NCI-H1092 treated with DMSO at 0.1 percent for 48 hours (cell line): ENCODE results near the gene DRAP1.
"Not testable (repeated sequence)": the region's sequence is repeated elsewhere in the genome, so short reads cannot be mapped to it uniquely, and the experiment has no call there.

Source experiments
- DNase-seq: peaks from one replicate; lab custom pipeline; 2025; lab: John Stamatoyannopoulos, UW

The DRAP1 gene

GRCh38 chr11:65931773-65932557, 12.7 kb downstream of the DRAP1 start:
- no peak for DNase-seq

DNA sequence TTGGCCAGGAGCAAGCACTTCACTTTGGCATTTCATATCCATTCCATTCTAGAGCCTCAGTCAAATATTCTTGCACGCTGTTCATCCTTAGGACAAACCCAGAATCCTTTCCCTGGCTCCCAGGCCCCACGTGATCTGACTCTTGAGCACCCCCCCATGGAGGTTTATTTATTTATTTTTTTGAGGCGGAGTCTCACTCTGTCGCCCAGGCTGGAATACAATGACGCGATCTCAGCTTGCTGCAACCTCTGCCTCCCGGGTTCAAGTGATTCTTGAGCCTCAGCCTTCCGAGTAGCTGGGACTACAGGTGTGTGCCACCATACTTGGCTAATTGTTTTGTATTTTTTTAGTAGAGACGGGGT, 13.3 kb downstream of the DRAP1 start:
- no peak for DNase-seq

GRCh38 chr11:65934014-65934413, 14.8 kb downstream of the DRAP1 start:
- DNase-seq, result no peak

- no peak for DNase-seq
These were observed 18.5 kb downstream of the DRAP1 start for GRCh38 chr11:65937766-65938165.

- no peak for DNase-seq
These were observed 22.6 kb downstream of the DRAP1 start for GRCh38 chr11:65941720-65942310.

DNA sequence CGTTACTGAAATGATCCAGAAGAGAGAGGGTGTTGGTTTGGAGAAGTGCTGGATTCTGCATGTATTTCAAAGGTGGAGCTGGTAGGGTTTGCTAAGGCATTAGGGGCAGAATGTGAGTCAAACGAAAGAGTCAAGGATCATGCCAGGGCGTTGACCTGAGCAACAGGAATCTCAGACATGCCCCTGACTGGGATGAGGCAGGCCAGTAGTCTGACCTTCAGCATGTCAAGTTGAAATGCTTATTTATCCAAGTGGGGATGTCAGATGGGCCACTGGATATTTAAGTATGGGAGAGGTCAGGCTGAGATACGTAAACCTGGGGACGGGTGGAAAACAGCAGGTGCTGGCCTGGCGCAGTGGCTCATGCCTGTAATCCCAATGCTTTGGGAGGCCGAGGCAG, 23.3 kb downstream of the DRAP1 start:
- no peak for DNase-seq

DNA sequence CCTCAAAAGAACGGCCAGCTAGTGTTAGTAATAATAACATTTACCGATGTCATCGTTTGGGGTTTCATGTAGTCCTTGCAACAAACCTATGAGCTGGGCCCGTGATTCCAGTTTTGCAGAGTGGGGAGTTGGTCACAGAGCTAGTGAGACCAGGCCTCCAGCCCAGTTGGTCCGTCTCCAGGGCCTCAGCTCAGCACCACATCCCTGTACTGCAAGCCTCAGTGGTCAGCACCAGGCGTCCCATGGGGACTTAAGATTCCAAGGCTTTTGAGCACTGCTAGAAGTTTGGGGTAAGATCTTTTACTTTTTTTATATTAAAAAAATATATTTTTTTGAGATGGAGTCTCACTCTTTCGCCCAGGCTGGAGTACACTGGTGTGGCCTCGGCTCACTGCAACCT, 25.0 kb downstream of the DRAP1 start:
- no peak for DNase-seq

DNA sequence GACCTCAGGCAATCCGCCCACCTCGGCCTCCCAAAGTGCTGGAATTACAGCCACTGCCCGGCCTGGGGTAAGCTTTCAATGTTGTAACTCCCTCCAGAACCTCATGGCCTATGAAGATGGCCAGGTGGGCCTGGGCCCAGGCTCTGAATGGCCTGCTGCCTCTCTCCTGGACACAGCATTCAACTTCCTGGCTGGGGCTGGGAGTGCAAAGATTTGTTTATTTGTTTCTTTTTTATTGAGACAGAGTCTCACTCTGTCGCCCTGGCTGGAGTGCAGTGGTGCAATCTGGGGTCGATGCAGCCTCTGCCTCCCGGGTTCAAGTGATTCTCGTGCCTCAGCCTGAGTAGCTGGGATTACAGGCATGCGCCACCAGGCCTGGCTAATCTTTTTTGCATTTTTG, 25.5 kb downstream of the DRAP1 start:
- DNase-seq, result no peak

- no peak for DNase-seq
These were observed 26.2 kb downstream of the DRAP1 start, which contains the start of gene TSGA10IP for GRCh38 chr11:65945430-65945911. Gene TSGA10IP (plus strand): TSS chr11:65945480. CDS start chr11:65945676, 196 bp downstream.

DNA sequence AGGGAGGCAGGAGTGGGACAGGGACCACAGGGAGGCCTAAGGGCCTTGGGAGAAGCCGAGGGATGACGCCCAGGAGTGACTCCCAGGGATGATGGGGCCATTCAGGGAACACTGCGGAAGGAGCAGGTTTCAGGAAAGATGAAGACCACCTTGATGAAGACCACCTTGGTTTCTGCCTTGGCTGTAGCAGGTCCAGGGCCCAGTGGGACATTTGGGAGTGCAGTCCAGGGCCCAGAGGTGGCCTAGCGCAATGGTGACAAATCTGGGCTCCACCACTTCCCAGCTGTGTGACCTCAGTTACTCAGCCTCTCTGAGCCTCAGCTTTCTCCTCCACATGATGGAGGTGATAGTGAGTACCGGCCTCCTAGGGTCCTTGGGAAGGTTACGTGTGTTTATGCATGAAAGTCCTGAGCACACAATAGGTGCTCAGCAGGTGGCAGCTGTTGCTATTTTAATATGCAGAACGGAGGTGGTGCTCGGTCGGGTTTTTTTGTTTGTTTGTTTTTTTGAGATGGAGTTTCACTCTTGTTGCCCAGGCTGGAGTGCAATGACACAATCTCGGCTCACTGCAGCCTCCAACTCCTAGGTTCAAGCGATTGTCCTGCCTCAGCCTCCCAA, 26.8 kb downstream of the DRAP1 start:
- no peak for DNase-seq

- no peak for DNase-seq
These were observed 27.4 kb downstream of the DRAP1 start for GRCh38 chr11:65946655-65947054.

DNA sequence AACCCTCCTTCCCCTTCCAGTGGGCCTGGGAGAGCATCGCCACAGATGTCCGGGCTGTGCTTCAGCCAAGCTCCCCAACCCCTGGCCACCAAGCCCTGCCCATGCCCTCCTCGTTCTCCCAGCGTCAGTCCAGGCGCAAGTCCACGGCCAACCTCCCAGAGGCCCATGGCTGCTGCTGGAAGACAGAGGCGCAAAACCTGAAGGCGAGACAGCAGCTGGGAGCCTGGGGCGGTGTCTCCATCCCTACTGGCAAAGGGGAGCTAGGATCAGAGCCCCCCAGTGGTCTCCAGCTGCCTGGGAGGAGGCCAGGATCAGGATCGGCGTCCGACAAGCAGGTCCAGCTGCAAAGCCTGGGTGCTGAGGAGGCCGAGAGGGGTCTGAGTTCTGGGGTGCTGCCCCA, 27.9 kb downstream of the DRAP1 start:
- DNase-seq, result no peak

DNA sequence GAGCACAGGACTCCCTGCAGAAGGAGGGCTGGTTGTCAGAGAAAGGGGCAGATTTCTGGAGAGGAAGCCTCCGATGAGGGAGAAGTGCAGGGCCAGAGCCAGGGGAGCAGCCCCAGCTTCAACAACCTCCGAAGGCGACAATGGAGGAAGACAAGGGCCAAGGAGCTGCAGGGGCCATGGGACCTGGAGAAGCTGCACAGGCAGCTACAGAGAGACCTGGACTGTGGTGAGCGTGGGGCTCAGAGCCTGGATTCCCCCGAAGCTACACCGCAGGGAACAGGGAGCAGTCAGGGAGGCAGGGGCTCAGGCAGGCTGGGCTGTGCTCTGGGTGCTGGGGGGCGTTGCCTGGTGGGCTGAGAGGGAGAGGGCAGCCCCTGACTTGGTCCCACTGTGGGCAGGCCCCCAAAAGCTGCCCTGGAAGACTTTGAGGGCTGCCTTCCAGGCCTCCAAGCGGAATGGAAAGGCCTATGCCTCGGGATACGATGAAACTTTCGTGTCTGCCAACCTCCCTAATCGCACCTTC, 28.4 kb downstream of the DRAP1 start:
- no peak for DNase-seq

DNA sequence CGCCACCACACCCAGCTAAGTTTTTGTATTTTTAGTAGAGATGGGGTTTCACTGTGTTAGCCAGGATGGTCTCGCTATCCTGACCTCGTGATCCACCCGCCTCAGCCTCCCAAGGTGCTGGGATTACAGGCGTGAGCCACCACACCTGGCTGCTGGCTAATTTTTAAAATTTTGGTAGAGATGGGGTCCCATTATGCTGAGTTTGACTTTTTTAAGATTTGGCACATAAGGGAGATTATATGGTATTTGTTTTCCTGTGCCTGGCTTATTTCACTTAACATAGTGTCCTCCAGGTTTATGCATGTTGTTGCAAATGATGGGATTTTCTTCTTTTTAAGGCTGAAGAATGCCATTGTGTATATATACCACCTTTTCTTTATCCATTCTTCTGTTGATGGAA, 31.5 kb downstream of the DRAP1 start:
- DNase-seq, result not testable (repeated sequence)

- DNase-seq, result not testable (repeated sequence)
These were observed 32.4 kb downstream of the DRAP1 start for GRCh38 chr11:65951641-65952040.

GRCh38 chr11:65952052-65952521, 32.9 kb downstream of the DRAP1 start:
- no peak for DNase-seq

DNA sequence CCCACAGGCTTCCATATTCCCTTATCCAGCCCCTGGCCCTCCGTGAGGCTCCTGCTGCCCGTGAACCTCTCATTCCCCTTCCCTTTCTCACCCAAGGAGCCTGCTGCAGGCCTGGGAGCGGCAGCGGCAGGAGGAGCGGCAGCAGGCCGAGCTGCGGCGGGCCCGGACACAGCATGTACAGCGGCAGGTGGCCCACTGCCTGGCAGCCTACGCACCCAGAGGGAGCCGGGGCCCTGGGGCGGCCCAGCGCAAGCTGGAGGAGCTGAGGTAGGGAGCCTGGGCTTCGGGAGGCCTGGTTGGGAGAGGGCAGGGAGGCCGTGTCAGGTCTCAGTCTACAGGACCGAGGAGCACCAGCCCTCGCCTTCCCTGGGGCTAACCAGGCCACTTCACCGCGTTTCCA, 34.2 kb downstream of the DRAP1 start:
- DNase-seq, result no peak

GRCh38 chr11:65954771-65955170, 35.5 kb downstream of the DRAP1 start:
- DNase-seq, result no peak

DNA sequence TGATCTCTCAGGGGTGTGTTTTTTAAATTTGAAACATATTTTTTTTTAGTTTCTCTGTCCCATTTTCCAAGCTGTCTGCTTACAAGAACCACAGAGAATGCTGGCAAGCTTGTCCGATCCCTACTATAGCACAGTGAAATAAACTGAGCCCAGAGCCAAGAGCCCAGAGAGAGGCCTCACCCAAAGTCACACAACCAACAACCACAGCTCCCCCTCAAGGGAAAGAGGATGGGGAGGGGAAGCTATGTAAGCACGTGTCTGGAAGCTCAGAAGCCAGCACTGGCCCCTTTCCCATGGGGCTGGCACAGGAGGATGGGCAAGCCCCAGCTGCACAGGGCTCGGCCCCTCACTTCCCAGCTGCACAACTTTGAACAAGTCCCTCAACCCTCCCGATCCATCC, 39.1 kb downstream of the DRAP1 start:
- no peak for DNase-seq

GRCh38 chr11:65958774-65959420, 39.7 kb downstream of the DRAP1 start:
- no peak for DNase-seq

DNA sequence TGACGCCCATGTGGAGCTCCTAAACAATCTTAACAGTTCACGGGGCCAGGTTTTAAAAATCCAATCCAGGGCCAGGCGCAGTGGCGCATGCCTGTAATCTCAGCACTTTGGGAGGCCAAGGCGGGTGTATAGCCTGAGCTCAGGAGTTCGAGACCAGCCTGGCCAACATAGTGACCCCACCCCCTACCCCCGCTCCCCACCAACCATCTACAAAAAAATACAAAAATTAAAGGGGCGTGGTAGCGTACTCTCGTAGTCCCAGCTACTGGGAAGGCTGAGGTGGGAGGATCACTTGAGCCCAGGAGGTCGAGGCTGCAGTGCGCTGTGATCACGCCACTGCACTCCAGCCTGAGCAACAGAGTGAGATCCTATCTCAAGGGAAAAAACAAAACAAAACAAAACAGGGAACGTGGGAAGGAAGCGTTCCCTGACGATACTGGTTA, 41.6 kb downstream of the DRAP1 start:
- DNase-seq, result no peak
